ENCODE measurements around the gene DNAJB8.

DNA sequence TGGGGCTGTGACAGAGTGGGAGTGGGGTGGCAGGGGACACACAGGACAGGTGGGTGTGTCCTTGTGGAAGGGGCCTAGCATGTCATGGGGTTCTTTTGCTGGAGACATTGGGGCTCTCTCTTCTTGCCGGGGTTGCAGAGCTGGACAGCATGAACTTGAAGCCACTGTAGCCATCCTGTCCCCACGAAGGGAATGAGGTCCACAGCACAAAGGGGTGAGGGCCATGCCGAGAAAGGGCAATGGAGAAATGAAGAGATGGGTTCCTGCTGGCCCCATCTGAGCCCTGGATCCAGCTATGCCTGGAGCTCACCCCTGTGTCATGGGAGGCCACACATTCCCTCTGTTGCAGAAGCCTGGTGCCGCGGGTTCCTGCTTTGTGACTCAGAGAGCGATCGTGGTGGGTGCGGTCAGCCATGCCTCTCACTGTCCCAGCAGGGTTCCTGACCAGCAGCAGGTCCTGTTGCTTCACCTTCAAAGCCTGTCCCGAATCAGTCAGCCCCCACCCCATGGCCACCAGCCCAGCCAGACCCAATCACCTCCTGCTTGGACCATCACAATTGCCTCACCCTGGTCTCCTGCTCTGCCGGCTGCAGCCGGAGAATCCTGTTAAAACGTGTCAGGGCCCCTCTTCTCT lies 50.0 kb downstream of the DNAJB8 start:
- TF ChIP-seq, protein P1, sequence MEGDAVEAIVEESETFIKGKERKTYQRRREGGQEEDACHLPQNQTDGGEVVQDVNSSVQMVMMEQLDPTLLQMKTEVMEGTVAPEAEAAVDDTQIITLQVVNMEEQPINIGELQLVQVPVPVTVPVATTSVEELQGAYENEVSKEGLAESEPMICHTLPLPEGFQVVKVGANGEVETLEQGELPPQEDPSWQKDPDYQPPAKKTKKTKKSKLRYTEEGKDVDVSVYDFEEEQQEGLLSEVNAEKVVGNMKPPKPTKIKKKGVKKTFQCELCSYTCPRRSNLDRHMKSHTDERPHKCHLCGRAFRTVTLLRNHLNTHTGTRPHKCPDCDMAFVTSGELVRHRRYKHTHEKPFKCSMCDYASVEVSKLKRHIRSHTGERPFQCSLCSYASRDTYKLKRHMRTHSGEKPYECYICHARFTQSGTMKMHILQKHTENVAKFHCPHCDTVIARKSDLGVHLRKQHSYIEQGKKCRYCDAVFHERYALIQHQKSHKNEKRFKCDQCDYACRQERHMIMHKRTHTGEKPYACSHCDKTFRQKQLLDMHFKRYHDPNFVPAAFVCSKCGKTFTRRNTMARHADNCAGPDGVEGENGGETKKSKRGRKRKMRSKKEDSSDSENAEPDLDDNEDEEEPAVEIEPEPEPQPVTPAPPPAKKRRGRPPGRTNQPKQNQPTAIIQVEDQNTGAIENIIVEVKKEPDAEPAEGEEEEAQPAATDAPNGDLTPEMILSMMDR (IDR thresholded peaks at IDR 0.05; ENCODE audit: insufficient read depth, low read depth, low read length): no peak
- TF ChIP-seq EZH2 (IDR thresholded peaks at IDR 0.05; ENCODE audit: insufficient read depth, low read length): no peak
